ENCODE measurements around the gene MYRFL. TPM values are rescaled to one million over a fixed set of nuclear protein-coding genes. Genes with fewer than 3 reads are reported as not detected.

The MYRFL gene
- total RNA-seq, 1 donor from 2014 or later = 0.18 TPM

DNA sequence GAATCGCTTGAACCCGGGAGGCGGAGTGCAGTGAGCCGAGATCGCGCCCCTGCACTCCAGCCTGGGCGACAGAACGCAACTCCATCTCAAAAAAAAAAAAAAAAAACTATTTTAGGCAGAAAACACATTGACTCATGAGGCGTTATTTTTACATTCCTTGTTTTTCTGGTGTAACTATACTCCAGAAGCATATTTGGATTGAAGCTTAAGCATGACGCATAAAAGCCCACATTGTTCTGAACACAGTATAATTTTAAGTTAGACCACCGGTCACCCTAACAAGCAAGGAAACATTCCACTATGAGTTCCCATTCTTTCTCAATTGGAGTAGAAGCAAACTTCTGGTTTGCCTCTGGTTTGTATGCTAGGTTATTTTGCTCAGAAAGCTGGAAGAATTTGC is 173.0 kb downstream of the MYRFL start:
- Mint-ChIP-seq H3K4me3 (no peak overlapping the region), H3K27me3 (ENCODE audit: low read depth) (no peaks in the 10 kb centered on the region), H3K27ac (no peak overlapping the region), H3K4me1 (peaks cover 17% of the 10 kb centered on the region), H3K9me3 (peaks cover 7% of the 10 kb centered on the region), H3K36me3 (no peaks in the 10 kb centered on the region)
- no peak for DNase-seq (ENCODE audit: low spot score in 2 of 2, unreplicated experiment in 2 of 2)
- TF ChIP-seq, protein P1, sequence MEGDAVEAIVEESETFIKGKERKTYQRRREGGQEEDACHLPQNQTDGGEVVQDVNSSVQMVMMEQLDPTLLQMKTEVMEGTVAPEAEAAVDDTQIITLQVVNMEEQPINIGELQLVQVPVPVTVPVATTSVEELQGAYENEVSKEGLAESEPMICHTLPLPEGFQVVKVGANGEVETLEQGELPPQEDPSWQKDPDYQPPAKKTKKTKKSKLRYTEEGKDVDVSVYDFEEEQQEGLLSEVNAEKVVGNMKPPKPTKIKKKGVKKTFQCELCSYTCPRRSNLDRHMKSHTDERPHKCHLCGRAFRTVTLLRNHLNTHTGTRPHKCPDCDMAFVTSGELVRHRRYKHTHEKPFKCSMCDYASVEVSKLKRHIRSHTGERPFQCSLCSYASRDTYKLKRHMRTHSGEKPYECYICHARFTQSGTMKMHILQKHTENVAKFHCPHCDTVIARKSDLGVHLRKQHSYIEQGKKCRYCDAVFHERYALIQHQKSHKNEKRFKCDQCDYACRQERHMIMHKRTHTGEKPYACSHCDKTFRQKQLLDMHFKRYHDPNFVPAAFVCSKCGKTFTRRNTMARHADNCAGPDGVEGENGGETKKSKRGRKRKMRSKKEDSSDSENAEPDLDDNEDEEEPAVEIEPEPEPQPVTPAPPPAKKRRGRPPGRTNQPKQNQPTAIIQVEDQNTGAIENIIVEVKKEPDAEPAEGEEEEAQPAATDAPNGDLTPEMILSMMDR (IDR thresholded peaks at IDR 0.05; ENCODE audit: unreplicated experiment) = no peak

DNA sequence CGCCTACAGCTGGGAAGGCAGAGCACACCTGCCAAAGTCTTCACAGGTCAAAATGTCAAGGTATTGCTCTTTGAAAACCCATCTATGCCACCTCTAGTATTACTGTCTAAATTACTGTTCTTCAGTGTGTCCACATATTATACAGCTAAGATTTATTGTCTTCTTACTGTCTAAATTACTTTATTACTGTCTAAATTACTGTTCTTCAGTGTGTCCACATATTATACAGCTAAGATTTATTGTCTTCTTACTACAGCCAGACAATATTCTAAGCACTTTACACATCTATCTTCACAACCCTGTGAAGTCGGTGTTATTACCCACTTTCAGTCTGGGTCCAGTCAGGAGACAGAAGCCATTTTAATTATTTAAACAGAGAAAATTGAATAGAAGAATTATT is 173.9 kb downstream of the MYRFL start:
- peaks cover 22% of the 10 kb centered on the region for H3K4me1 Mint-ChIP-seq
- no peaks in the 10 kb centered on the region for H3K9me3 Mint-ChIP-seq
- no peak for DNase-seq (ENCODE audit: low spot score in 2 of 2, unreplicated experiment in 2 of 2)
- H3K36me3 Mint-ChIP-seq = no peaks in the 10 kb centered on the region
- no peaks in the 10 kb centered on the region for H3K27me3 Mint-ChIP-seq (ENCODE audit: low read depth)
- H3K27ac Mint-ChIP-seq = no peak overlapping the region
- TF ChIP-seq, protein P1 (IDR thresholded peaks at IDR 0.05; ENCODE audit: unreplicated experiment) = no peak
- no peak overlapping the region for H3K4me3 Mint-ChIP-seq

- TF ChIP-seq, protein P1 (IDR thresholded peaks at IDR 0.05; ENCODE audit: unreplicated experiment) = no peak
- Mint-ChIP-seq H3K4me1 (peaks cover 18% of the 10 kb centered on the region), H3K27me3 (ENCODE audit: low read depth) (no peaks in the 10 kb centered on the region), H3K36me3 (no peaks in the 10 kb centered on the region), H3K27ac (no peak overlapping the region), H3K9me3 (no peaks in the 10 kb centered on the region), H3K4me3 (no peak overlapping the region)
- no peak for DNase-seq (ENCODE audit: low spot score in 2 of 2, unreplicated experiment in 2 of 2)
These were observed 174.5 kb downstream of the MYRFL start for GRCh38 chr12:69999561-69999960.

GRCh38 chr12:70002097-70002911 is 177.3 kb downstream of the MYRFL start:
- Mint-ChIP-seq H3K4me1 (peaks cover 11% of the 10 kb centered on the region), H3K9me3 (peaks cover 9% of the 10 kb centered on the region), H3K36me3 (no peaks in the 10 kb centered on the region), H3K27me3 (ENCODE audit: low read depth) (no peaks in the 10 kb centered on the region), H3K4me3 (no peak overlapping the region), H3K27ac (peak overlapping the region; percentile 67)
- DNase-seq (ENCODE audit: low spot score in 2 of 2, unreplicated experiment in 2 of 2) = no peak
- TF ChIP-seq, protein P1 (IDR thresholded peaks at IDR 0.05; ENCODE audit: unreplicated experiment) = no peak

DNA sequence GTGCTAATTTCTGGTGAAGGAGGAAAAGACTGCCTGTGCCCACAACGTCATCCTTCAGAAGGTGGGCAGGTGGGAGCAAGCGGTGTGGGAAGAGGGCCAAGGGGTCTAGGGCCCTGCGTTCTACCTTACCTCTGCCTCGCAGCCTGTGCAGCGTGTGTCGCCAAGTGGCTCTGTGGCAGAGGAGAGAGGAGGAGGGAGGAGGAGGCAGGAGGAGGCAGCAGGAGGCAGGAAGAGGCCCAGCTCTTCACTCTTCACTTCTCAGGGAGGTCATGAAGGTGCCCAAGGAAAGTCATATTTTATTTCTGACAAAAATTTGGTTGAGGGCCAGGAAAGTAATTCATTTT is 177.9 kb downstream of the MYRFL start:
- Mint-ChIP-seq H3K27ac (peak overlapping the region; percentile 39), H3K27me3 (ENCODE audit: low read depth) (no peaks in the 10 kb centered on the region), H3K36me3 (no peaks in the 10 kb centered on the region), H3K4me1 (peaks cover 11% of the 10 kb centered on the region), H3K9me3 (peaks cover 14% of the 10 kb centered on the region), H3K4me3 (no peak overlapping the region)
- DNase-seq (ENCODE audit: low spot score in 2 of 2, unreplicated experiment in 2 of 2) = no peak
- TF ChIP-seq, protein P1 (IDR thresholded peaks at IDR 0.05; ENCODE audit: unreplicated experiment) = no peak

Measured in mesothelial cell of epicardium (in vitro differentiated cells).